Measurements from ENCODE around the gene MYOM3. TPM values are rescaled to one million over a fixed set of nuclear protein-coding genes. Genes with fewer than 3 reads are reported as not detected.

MYOM3 gene
- total and polyA plus RNA-seq, 5 donors from 2014 or later, result not detected

DNA sequence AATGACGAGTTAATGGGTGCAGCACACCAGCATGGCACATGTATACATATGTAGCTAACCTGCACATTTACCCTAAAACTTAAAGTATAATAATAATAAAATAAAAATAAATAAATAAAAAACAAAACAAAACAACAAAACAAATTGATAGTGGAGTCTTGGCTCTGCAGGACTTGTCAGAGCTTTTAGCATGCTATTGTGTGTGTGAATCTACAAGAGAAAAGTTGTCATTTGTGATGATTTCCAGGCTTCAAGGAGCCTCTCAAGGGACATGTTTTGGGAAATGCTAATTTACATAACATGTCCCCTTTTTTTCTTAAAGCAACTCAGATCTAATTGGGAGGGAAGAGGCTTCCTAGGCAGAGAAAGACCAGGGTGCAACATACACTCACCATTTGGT lies 21.9 kb upstream of the MYOM3 start:
- H3K27me3 ChIP-seq (ENCODE audit: control insufficient read depth, insufficient read depth, low read length), result peaks cover 2% of the 10 kb centered on the region
- ATAC-seq (ENCODE audit: low read depth in 2 of 2) (no peak), DNase-seq (no peak)
- H3K9me3 ChIP-seq (ENCODE audit: control insufficient read depth in 2 of 2, low read length in 2 of 2), result peaks cover 3 to 12% of the 10 kb centered on the region in 2 experiments
- Mint-ChIP-seq H3K4me1 (peaks cover 0 to under 1% (median under 1%) of the 10 kb centered on the region in 4 donors), H3K27ac (no peak overlapping the region), H3K9me3 (peaks cover 0 to 17% (median 5%) of the 10 kb centered on the region in 7 donors), H3K27me3 (peaks cover 29% of the 10 kb centered on the region), H3K4me3 (no peak overlapping the region), H3K36me3 (peaks cover 6% of the 10 kb centered on the region)
- no peaks in the 10 kb centered on the region for H3K4me1 ChIP-seq (ENCODE audit: control insufficient read depth, insufficient read depth, low read length, poor library complexity, severe bottlenecking)
- no peak overlapping the region for H3K27ac ChIP-seq (ENCODE audit: insufficient read depth, low read length, poor library complexity, severe bottlenecking)
- no peak overlapping the region for H3K4me3 ChIP-seq (ENCODE audit: low read depth, low read length)
- no peaks in the 10 kb centered on the region for H3K36me3 ChIP-seq (ENCODE audit: control insufficient read depth, insufficient read depth, low read length)

DNA sequence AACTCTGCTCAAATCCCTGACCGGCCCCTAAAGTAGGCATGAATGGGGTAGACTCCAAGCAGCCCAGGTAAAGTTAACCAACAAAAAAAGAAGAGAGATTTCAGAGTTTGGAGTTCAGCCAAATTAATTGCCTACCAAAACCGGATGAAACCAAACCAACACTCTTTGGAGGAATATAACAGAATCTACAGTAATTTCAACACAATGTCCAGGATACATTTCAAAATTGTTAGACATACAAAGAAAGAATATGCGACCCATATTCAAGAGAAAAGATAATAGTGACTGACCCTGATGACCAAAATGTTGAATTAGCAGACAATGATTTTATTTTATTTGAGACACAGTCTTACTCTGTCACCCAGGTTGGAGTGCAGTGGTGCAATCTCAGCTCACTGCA lies 18.4 kb upstream of the MYOM3 start:
- H3K4me1 ChIP-seq (ENCODE audit: control insufficient read depth, insufficient read depth, low read length, poor library complexity, severe bottlenecking), result no peaks in the 10 kb centered on the region
- Mint-ChIP-seq H3K27ac (no peak overlapping the region), H3K4me3 (no peak overlapping the region), H3K27me3 (peaks cover 29% of the 10 kb centered on the region), H3K36me3 (no peaks in the 10 kb centered on the region), H3K4me1 (no peaks in the 10 kb centered on the region), H3K9me3 (peaks cover 0 to 17% (median 4%) of the 10 kb centered on the region in 7 donors)
- peaks cover 2% of the 10 kb centered on the region for H3K27me3 ChIP-seq (ENCODE audit: control insufficient read depth, insufficient read depth, low read length)
- ATAC-seq (ENCODE audit: low read depth in 2 of 2), result no peak
- no peak overlapping the region for H3K4me3 ChIP-seq (ENCODE audit: low read depth, low read length)
- DNase-seq, result no peak
- H3K27ac ChIP-seq (ENCODE audit: insufficient read depth, low read length, poor library complexity, severe bottlenecking), result no peak overlapping the region
- no peaks in the 10 kb centered on the region for H3K36me3 ChIP-seq (ENCODE audit: control insufficient read depth, insufficient read depth, low read length)
- peaks cover 3 to 12% of the 10 kb centered on the region in 2 experiments for H3K9me3 ChIP-seq (ENCODE audit: control insufficient read depth in 2 of 2, low read length in 2 of 2)

DNA sequence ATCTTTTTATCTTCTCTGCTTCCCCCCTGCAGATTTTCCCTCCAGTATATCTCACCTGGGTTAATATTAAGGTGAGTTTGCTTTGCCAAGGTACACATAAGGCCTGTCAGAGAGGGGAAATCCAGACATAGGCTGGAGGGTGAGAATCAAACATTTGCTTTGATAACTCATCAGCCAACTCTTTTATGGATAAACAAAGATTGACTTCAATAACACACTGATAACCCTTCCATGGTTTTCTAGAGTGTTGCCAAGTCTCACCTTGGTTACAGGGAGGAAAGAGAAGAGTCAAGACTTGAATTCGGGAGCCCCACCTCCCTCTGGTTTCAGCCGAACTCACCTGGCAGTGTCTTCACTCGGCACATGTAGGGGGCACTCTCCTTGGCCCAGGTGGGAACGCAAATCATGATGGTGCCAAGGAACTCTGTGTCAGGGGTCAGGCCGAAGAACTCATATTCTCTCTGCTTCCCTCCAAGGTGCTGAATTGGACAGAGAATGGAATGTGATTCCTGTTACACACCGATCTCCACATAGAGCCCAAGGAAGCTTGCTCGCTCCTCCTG lies 15.9 kb upstream of the MYOM3 start:
- Histone ChIP-seq H3K27me3 (ENCODE audit: control insufficient read depth, insufficient read depth, low read length) (no peaks in the 10 kb centered on the region), H3K27ac (ENCODE audit: insufficient read depth, low read length, poor library complexity, severe bottlenecking) (no peak overlapping the region), H3K4me1 (ENCODE audit: control insufficient read depth, insufficient read depth, low read length, poor library complexity, severe bottlenecking) (no peaks in the 10 kb centered on the region), H3K9me3 (ENCODE audit: control insufficient read depth in 2 of 2, low read length in 2 of 2) (peaks cover 3 to 12% of the 10 kb centered on the region in 2 experiments), H3K4me3 (ENCODE audit: low read depth, low read length) (no peak overlapping the region), H3K36me3 (ENCODE audit: control insufficient read depth, insufficient read depth, low read length) (no peaks in the 10 kb centered on the region)
- Mint-ChIP-seq H3K4me1 (no peaks in the 10 kb centered on the region), H3K27ac (no peak overlapping the region), H3K36me3 (no peaks in the 10 kb centered on the region), H3K9me3 (peaks cover 0 to 17% (median 2%) of the 10 kb centered on the region in 7 donors), H3K27me3 (peaks cover 19% of the 10 kb centered on the region), H3K4me3 (no peak overlapping the region)
- no peak for DNase-seq
- ATAC-seq (ENCODE audit: low read depth in 2 of 2), result no peak

DNA sequence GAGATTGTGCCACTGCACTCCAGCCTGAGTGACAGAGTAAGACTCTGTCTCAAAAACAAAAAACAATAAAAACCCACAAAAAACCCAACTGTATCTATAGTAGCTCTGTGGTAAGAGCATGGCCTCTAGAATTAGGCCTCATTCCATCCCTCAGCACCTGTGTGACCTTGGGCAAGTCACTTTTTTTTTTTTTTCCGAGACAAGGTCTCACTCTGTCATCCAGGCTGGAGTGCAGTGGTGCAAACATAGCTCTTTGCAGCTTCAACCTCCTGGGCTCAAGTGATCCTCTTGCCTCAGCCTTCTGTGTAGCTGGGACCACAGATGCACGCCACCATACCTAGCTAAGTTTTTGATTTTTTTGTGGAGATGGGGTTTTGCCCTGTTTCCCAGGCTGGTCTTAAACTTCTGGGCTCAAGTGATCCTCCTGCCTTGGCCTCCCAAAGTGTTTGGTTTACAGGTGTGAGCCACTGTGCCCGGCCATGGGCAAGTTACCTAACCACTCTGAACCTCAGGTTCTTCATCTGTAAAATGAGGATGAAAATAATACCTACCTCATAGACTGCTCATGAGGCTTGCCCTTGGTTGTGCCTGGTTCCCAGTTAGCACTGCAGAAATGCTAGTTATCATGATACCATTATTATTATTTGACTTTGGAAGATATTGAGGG lies 15.3 kb upstream of the MYOM3 start:
- Mint-ChIP-seq H3K4me3 (no peak overlapping the region), H3K36me3 (no peaks in the 10 kb centered on the region), H3K9me3 (peaks cover 0 to 17% (median 2%) of the 10 kb centered on the region in 7 donors), H3K27me3 (peaks cover 14% of the 10 kb centered on the region), H3K27ac (no peak overlapping the region), H3K4me1 (no peaks in the 10 kb centered on the region)
- Histone ChIP-seq H3K36me3 (ENCODE audit: control insufficient read depth, insufficient read depth, low read length) (no peaks in the 10 kb centered on the region), H3K9me3 (ENCODE audit: control insufficient read depth in 2 of 2, low read length in 2 of 2) (peaks cover 3 to 12% of the 10 kb centered on the region in 2 experiments), H3K27me3 (ENCODE audit: control insufficient read depth, insufficient read depth, low read length) (no peaks in the 10 kb centered on the region), H3K27ac (ENCODE audit: insufficient read depth, low read length, poor library complexity, severe bottlenecking) (no peak overlapping the region), H3K4me1 (ENCODE audit: control insufficient read depth, insufficient read depth, low read length, poor library complexity, severe bottlenecking) (no peaks in the 10 kb centered on the region), H3K4me3 (ENCODE audit: low read depth, low read length) (no peak overlapping the region)
- ATAC-seq (ENCODE audit: low read depth in 2 of 2) (no peak), DNase-seq (no peak)

DNA sequence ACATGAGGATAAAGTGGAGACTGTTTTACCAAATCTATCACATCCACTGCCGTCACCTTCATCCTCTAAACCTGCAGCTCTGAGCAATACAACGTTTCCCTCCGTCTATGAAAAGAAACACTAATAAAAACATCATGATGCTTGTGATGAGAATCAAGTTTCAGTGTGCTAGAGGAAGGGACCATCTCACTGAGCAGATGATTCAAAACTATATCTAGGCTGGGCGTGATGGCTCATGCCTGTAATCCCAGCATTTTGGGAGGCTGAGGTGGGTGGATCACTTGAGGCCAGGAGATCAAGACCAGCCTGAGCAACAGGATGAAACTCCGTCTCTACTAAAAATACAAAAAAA lies 14.7 kb upstream of the MYOM3 start:
- Histone ChIP-seq H3K9me3 (ENCODE audit: control insufficient read depth in 2 of 2, low read length in 2 of 2) (peaks cover 3 to 12% of the 10 kb centered on the region in 2 experiments), H3K27me3 (ENCODE audit: control insufficient read depth, insufficient read depth, low read length) (no peaks in the 10 kb centered on the region), H3K36me3 (ENCODE audit: control insufficient read depth, insufficient read depth, low read length) (no peaks in the 10 kb centered on the region), H3K4me3 (ENCODE audit: low read depth, low read length) (no peak overlapping the region), H3K4me1 (ENCODE audit: control insufficient read depth, insufficient read depth, low read length, poor library complexity, severe bottlenecking) (no peaks in the 10 kb centered on the region), H3K27ac (ENCODE audit: insufficient read depth, low read length, poor library complexity, severe bottlenecking) (no peak overlapping the region)
- Mint-ChIP-seq H3K27me3 (peaks cover 14% of the 10 kb centered on the region), H3K27ac (no peak overlapping the region), H3K4me3 (no peak overlapping the region), H3K36me3 (no peaks in the 10 kb centered on the region), H3K9me3 (peaks cover 0 to 14% (median 2%) of the 10 kb centered on the region in 7 donors), H3K4me1 (no peaks in the 10 kb centered on the region)
- ATAC-seq (ENCODE audit: low read depth in 2 of 2) (no peak), DNase-seq (no peak)

DNA sequence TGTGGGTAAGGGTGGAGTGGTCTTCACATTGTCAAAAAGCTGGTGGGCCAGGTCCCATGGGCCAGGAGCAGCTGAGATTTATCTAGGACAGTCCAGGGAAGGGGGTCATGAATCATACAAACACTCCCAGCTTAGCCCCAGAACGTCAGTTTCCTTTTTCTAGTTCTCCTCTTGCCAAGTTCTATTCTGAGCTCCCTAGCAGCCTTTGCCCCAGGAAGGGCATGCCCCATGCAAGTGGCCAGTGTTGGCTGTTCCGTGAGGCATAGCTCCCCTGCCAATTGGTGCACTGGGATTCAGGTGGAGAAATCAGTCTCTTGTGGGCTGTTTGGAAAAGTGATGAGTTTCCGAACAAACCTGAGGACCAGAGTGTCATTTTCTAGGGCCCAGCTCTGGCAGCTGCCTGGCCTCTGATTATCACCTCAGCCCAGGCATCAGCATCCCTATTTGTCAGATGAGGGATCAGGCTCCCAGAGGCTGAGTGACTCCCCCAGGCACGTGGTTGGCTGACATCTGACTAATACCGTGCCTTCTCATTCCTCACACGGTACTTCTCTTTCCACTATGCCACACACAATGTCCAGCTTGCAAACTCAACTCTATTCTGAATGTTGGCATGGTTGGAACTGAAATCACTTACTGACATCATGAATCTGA lies 14.2 kb upstream of the MYOM3 start:
- Mint-ChIP-seq H3K4me1 (no peaks in the 10 kb centered on the region), H3K4me3 (no peak overlapping the region), H3K27ac (no peak overlapping the region), H3K9me3 (peaks cover 0 to 12% (median 2%) of the 10 kb centered on the region in 7 donors), H3K36me3 (no peaks in the 10 kb centered on the region), H3K27me3 (peaks cover 14% of the 10 kb centered on the region)
- DNase-seq (no peak), ATAC-seq (ENCODE audit: low read depth in 2 of 2) (no peak)
- Histone ChIP-seq H3K4me1 (ENCODE audit: control insufficient read depth, insufficient read depth, low read length, poor library complexity, severe bottlenecking) (no peaks in the 10 kb centered on the region), H3K27ac (ENCODE audit: insufficient read depth, low read length, poor library complexity, severe bottlenecking) (no peak overlapping the region), H3K27me3 (ENCODE audit: control insufficient read depth, insufficient read depth, low read length) (no peaks in the 10 kb centered on the region), H3K36me3 (ENCODE audit: control insufficient read depth, insufficient read depth, low read length) (no peaks in the 10 kb centered on the region), H3K4me3 (ENCODE audit: low read depth, low read length) (no peak overlapping the region), H3K9me3 (ENCODE audit: control insufficient read depth in 2 of 2, low read length in 2 of 2) (peaks cover 3 to 12% of the 10 kb centered on the region in 2 experiments)

DNA sequence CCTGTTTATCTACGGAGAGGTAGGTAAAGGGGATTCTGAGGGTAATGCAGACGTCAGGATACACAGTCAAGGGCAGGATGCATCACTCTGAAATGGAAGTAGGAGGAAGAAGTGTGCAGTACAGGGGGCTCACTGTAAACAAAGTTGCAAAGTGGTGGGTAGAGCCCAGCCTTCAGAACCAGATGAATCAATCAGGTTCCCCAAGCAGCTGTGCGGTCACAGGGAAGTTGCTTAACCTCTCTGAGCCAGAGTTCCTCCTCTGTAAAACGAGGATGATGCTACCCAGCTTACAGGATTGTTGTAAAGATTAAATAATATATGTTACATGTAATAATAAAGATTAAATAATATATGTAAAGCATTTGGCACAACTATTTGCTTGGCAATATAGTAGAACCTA lies 13.5 kb upstream of the MYOM3 start:
- H3K9me3 ChIP-seq (ENCODE audit: control insufficient read depth in 2 of 2, low read length in 2 of 2), result peaks cover 3 to 6% of the 10 kb centered on the region in 2 experiments
- H3K4me1 ChIP-seq (ENCODE audit: control insufficient read depth, insufficient read depth, low read length, poor library complexity, severe bottlenecking), result no peaks in the 10 kb centered on the region
- no peak overlapping the region for H3K27ac ChIP-seq (ENCODE audit: insufficient read depth, low read length, poor library complexity, severe bottlenecking)
- H3K4me3 ChIP-seq (ENCODE audit: low read depth, low read length), result no peak overlapping the region
- H3K9me3 Mint-ChIP-seq, result peaks cover 0 to 7% (median 2%) of the 10 kb centered on the region in 7 donors
- no peaks in the 10 kb centered on the region for H3K27me3 ChIP-seq (ENCODE audit: control insufficient read depth, insufficient read depth, low read length)
- H3K4me1 Mint-ChIP-seq, result no peaks in the 10 kb centered on the region
- H3K27ac Mint-ChIP-seq, result no peak overlapping the region
- no peaks in the 10 kb centered on the region for H3K36me3 Mint-ChIP-seq
- ATAC-seq (ENCODE audit: low read depth in 2 of 2) (no peak), DNase-seq (no peak)
- no peak overlapping the region for H3K4me3 Mint-ChIP-seq
- peaks cover 9% of the 10 kb centered on the region for H3K27me3 Mint-ChIP-seq
- H3K36me3 ChIP-seq (ENCODE audit: control insufficient read depth, insufficient read depth, low read length), result no peaks in the 10 kb centered on the region

Data from CD4-positive, CD25-positive, alpha-beta regulatory T cell (primary cell).